Neural cell (in vitro differentiated cells): ENCODE measurements around the gene KRT6A. TPM values are rescaled to one million over a fixed set of nuclear protein-coding genes. Genes with fewer than 3 reads are reported as not detected.

Source experiments
- H2AFZ ChIP-seq: fragments of 200-600, 300-800 bp; sonication (generic), shearing (Covaris generic); 2 replicates; pipeline ENCODE4 v1.6.0; 2014; ENCODE audit warnings: low read depth, mild to moderate bottlenecking, antibody characterized with exemption, low read length, moderate library complexity
- H3F3A ChIP-seq: fragments of 200-600 bp; shearing (Covaris generic); 2 replicates; pipeline ENCODE4 v1.6.1; 2016; ENCODE audit warnings: mild to moderate bottlenecking, moderate library complexity, mixed read lengths, antibody characterized with exemption, low read length; ENCODE audit not compliant: insufficient read depth, poor library complexity, severe bottlenecking
- H3K27ac ChIP-seq: fragments of 200-600, 300-800 bp; sonication (generic), shearing (Covaris generic); 2 replicates; pipeline ENCODE4 v1.5.1; 2014; ENCODE audit warnings: mild to moderate bottlenecking, low read length, moderate library complexity
- H3K27me3 ChIP-seq: fragments of 300-800, 200-600 bp; sonication (generic), shearing (Covaris generic); 2 replicates; pipeline ENCODE4 v1.6.0; 2014; ENCODE audit warnings: mild to moderate bottlenecking, low read depth, low read length, moderate library complexity; ENCODE audit not compliant: insufficient read depth
- H3K36me3 ChIP-seq: fragments of 300-800, 200-600 bp; sonication (generic), shearing (Covaris generic); 2 replicates; pipeline ENCODE4 v1.5.1; 2014; ENCODE audit warnings: mild to moderate bottlenecking, antibody characterized with exemption, low read length, moderate library complexity; ENCODE audit not compliant: insufficient read depth
- H3K4me2 ChIP-seq: fragments of 300-800, 200-600 bp; sonication (generic), shearing (Covaris generic); 2 replicates; pipeline ENCODE4 v1.6.0; 2014; ENCODE audit warnings: mild to moderate bottlenecking, low read length
- H3K4me3 ChIP-seq: fragments of 300-800, 200-600 bp; sonication (generic), shearing (Covaris generic); 2 replicates; pipeline ENCODE4 v1.5.1; 2014; ENCODE audit warnings: mild to moderate bottlenecking, low read length, moderate library complexity
- H3K79me2 ChIP-seq: fragments of 200-600 bp; shearing (Covaris generic); replicated peaks from 2 replicates; pipeline ENCODE4 v1.6.0; 2014; ENCODE audit warnings: mild to moderate bottlenecking, low read length, moderate library complexity; ENCODE audit not compliant: insufficient read depth
- H3K9ac ChIP-seq: fragments of 300-800, 200-600 bp; sonication (generic), shearing (Covaris generic); 2 replicates; pipeline ENCODE4 v1.6.1; 2016; ENCODE audit warnings: mild to moderate bottlenecking, low read length, mixed read lengths
- H3K9me2 ChIP-seq: fragments of 200-600 bp; shearing (Covaris generic); 2 replicates; pipeline ENCODE4 v1.6.1; 2016; ENCODE audit warnings: mild to moderate bottlenecking, low read length, mixed read lengths; ENCODE audit not compliant: insufficient read depth
- H3K9me3 ChIP-seq: fragments of 200-600, 300-800 bp; sonication (generic), shearing (Covaris generic); 2 replicates; pipeline ENCODE4 v1.6.1; 2016; ENCODE audit warnings: mild to moderate bottlenecking, mixed run types, low read length, moderate library complexity, mixed read lengths
- H4K20me1 ChIP-seq: fragments of 200-600 bp; shearing (Covaris generic); 2 replicates; pipeline ENCODE4 v1.6.1; 2016; ENCODE audit warnings: mild to moderate bottlenecking, mixed run types; ENCODE audit not compliant: insufficient read depth
- CTCF ChIP-seq: fragments of 450-650 bp; IDR thresholded peaks from 2 replicates; pipeline ENCODE4 v1.5.1; 2014; ENCODE audit warnings: antibody characterized with exemption, mild to moderate bottlenecking, moderate library complexity; ENCODE audit not compliant: poor library complexity, severe bottlenecking
- EP300 ChIP-seq: fragments of 450-650 bp; conservative IDR thresholded peaks from 2 replicates; pipeline ENCODE4 v1.6.1; 2014; ENCODE audit warnings: antibody characterized with exemption, mild to moderate bottlenecking, moderate library complexity; ENCODE audit not compliant: poor library complexity, severe bottlenecking
- EZH2 ChIP-seq: fragments of 200-600, 300-800 bp; shearing (Covaris generic), sonication (generic); IDR thresholded peaks from 2 replicates; pipeline ENCODE4 v1.6.1; 2014; ENCODE audit warnings: antibody characterized with exemption, low read length, borderline replicate concordance, mild to moderate bottlenecking; ENCODE audit not compliant: insufficient read depth, poor library complexity, severe bottlenecking
- MXI1 ChIP-seq: fragments of 450-650 bp; conservative IDR thresholded peaks from 2 replicates; pipeline ENCODE4 v1.6.1; 2014; ENCODE audit warnings: antibody characterized with exemption, mild to moderate bottlenecking; ENCODE audit not compliant: poor library complexity, severe bottlenecking
- POLR2AphosphoS5 ChIP-seq: IDR thresholded peaks from 2 replicates; pipeline ENCODE4 v1.6.1; 2012
- RAD21 ChIP-seq: fragments of 450-650 bp; conservative IDR thresholded peaks from 2 replicates; pipeline ENCODE4 v1.6.1; 2014; ENCODE audit warnings: antibody characterized with exemption, mild to moderate bottlenecking, moderate library complexity
- REST ChIP-seq: IDR thresholded peaks from 2 replicates; pipeline ENCODE4 v1.6.1; 2012; ENCODE audit warnings: borderline replicate concordance
- SMC3 ChIP-seq: fragments of 450-650 bp; conservative IDR thresholded peaks from 2 replicates; pipeline ENCODE4 v1.6.1; 2014; ENCODE audit warnings: antibody characterized with exemption, mild to moderate bottlenecking, moderate library complexity; ENCODE audit not compliant: poor library complexity
- TAF1 ChIP-seq: IDR thresholded peaks from 2 replicates; pipeline ENCODE4 v1.6.1; 2012; ENCODE audit warnings: low read depth
- polyA plus RNA-seq: library from polyadenylated mRNA; depleted of rRNA; stranded (reverse); fragments of >200 nt; gene quantifications from 2 replicates; pipeline ENCODE4 v1.2.3, GENCODE V29; 2014

Gene KRT6A
- polyA plus RNA-seq, 1 donor from 2014 or later, result not detected

GRCh38 chr12:52480073-52480472 lies 13.0 kb downstream of the KRT6A start:
- Histone ChIP-seq H3K9me3 (peaks cover 6% of the 10 kb centered on the region), H3K27ac (no peak overlapping the region), H4K20me1 (no peaks in the 10 kb centered on the region), H3F3A (no peaks in the 10 kb centered on the region), H3K79me2 (no peaks in the 10 kb centered on the region), H3K4me3 (no peak overlapping the region), H3K9me2 (no peaks in the 10 kb centered on the region), H2AFZ (no peak overlapping the region), H3K4me2 (no peak overlapping the region), H3K9ac (no peak overlapping the region), H3K27me3 (no peaks in the 10 kb centered on the region), H3K36me3 (no peaks in the 10 kb centered on the region)
- no peak for TF ChIP-seq POLR2AphosphoS5
- TF ChIP-seq REST, result no peak
- TF ChIP-seq CTCF, result no peak
- TF ChIP-seq EP300, result no peak
- no peak for TF ChIP-seq RAD21
- no peak for TF ChIP-seq SMC3
- no peak for TF ChIP-seq EZH2
- no peak for TF ChIP-seq MXI1
- TF ChIP-seq TAF1, result no peak

- H3K9me3 ChIP-seq, result no peaks in the 10 kb centered on the region
- H3K9me2 ChIP-seq, result no peaks in the 10 kb centered on the region
- H2AFZ ChIP-seq, result no peak overlapping the region
- no peaks in the 10 kb centered on the region for H3F3A ChIP-seq
- H3K4me2 ChIP-seq, result no peak overlapping the region
- no peaks in the 10 kb centered on the region for H3K36me3 ChIP-seq
- H3K79me2 ChIP-seq, result no peaks in the 10 kb centered on the region
- H3K4me3 ChIP-seq, result no peak overlapping the region
- H3K9ac ChIP-seq, result no peak overlapping the region
- TF ChIP-seq SMC3 (no peak), POLR2AphosphoS5 (no peak), TAF1 (no peak), MXI1 (no peak), CTCF (no peak), REST (no peak), EZH2 (no peak), EP300 (no peak), RAD21 (no peak)
- no peaks in the 10 kb centered on the region for H3K27me3 ChIP-seq
- H4K20me1 ChIP-seq, result no peaks in the 10 kb centered on the region
- H3K27ac ChIP-seq, result no peak overlapping the region
Observed at GRCh38 chr12:52477651-52478050, 15.4 kb downstream of the KRT6A start.
